ENCODE results near the gene SORCS2. TPM values are rescaled to one million over a fixed set of nuclear protein-coding genes. Genes with fewer than 3 reads are reported as not detected.
A peak's percentile ranks its signal among the peaks of the same experiment; 100 is the strongest.

The SORCS2 gene
- total RNA-seq, 1 donor = 0.27 TPM

DNA sequence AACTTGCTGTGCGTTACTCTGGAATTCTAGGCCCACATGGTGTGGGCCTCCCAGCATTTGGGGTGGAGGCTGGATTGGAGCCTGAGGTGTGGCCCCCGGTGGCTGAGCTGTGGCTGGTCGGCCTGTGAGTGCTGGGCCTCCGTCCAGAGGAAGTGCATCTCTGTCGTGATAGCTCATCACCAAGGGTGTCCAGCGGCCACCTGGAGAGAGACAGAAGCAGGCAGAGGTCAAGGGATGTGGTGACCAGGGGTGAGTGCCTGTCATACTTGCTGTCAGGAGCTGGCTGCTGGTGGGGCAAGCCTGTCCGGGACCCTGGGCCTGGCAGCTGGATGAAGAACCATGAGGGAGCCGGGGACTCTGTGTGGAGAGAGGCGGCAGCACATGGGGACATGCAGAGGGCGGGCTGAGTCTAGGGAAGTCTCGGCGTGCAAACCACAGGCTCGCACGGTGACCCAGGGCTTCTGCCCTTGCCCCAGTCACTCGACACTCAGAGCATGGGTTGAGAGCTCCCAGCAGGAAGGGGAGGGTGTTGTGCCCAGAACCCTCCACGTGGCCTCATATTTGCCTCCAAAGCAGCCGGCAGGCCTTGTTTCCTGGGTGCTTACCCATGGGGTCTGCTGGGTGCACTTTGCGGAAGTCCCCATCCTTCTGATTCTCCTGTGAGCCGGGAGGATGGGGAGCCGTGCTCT, 6.2 kb downstream of the SORCS2 start:
- DNase-seq (ENCODE audit: low read depth) = no peak
- no peak overlapping the region for H3K4me3 ChIP-seq (ENCODE audit: low read depth, low read length)
- TF ChIP-seq, protein P1, sequence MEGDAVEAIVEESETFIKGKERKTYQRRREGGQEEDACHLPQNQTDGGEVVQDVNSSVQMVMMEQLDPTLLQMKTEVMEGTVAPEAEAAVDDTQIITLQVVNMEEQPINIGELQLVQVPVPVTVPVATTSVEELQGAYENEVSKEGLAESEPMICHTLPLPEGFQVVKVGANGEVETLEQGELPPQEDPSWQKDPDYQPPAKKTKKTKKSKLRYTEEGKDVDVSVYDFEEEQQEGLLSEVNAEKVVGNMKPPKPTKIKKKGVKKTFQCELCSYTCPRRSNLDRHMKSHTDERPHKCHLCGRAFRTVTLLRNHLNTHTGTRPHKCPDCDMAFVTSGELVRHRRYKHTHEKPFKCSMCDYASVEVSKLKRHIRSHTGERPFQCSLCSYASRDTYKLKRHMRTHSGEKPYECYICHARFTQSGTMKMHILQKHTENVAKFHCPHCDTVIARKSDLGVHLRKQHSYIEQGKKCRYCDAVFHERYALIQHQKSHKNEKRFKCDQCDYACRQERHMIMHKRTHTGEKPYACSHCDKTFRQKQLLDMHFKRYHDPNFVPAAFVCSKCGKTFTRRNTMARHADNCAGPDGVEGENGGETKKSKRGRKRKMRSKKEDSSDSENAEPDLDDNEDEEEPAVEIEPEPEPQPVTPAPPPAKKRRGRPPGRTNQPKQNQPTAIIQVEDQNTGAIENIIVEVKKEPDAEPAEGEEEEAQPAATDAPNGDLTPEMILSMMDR (IDR thresholded peaks at IDR 0.05; ENCODE audit: insufficient read depth, low read length) = no peak

DNA sequence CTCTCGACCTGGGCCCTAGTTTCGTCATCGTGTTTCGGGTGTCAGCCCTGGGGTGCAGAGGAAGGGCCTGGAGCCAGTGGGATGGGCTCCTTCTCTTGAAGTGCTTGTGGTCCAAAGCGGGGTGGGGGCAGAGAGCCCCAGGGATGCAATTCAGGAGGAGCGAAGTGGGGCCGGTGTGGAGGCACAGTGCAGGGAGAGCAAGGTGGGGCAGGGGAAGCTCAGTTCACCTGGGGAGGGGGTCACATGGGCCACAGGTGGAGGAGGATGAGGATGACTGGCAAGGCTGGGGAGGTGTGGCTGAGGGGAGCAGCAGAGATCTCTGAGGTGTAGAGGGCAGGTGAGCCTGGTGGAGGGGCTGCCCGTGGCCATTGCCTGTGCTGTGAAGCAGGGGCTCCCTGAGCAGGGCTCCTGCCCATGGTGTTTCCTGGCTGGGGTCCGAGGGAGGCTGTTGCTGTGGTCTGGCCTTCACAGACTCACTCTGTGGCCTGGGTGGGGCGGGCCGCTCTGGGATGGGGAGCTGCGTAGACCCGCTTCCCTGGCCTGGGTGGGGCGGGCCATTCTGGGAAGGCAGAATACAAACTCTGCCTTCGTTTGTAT, 6.9 kb downstream of the SORCS2 start:
- TF ChIP-seq, protein P1 (IDR thresholded peaks at IDR 0.05; ENCODE audit: insufficient read depth, low read length) = no peak
- no peak overlapping the region for H3K4me3 ChIP-seq (ENCODE audit: low read depth, low read length)
- DNase-seq (ENCODE audit: low read depth) = no peak

DNA sequence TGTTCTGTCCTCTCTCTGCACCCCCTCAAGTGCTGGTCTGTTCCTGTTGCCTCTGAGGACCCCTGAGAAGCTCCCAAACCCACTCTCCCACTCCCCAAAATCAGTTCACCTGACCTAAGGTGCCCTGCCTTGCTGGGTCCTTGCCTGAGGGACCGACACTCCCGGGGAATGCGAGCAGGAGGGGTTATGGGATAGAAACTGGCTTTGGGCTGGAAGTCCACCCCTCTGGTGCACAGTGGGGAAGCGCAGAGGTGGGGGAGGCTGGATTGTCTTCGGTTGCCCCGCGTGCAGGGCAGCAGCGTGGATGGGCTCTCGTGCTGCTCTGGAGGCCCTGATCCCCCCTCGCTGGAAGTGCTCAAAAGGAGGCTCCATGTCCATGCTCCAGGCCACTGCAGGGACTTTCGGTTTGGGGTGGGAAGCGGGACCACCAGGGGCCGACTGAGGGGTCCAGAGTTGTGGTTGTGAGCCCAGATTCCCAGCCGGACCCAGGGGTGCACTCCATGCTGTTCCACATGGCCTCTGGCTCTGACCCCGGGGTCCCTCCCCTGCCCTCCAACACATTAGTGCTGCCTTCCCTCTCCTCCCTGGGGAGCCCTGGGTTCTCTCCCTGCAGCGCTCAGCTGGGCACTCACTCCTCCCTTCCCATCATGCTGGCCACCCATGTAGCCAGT, 7.6 kb downstream of the SORCS2 start:
- H3K4me3 ChIP-seq (ENCODE audit: low read depth, low read length) = no peak overlapping the region
- no peak for DNase-seq (ENCODE audit: low read depth)
- TF ChIP-seq, protein P1 (IDR thresholded peaks at IDR 0.05; ENCODE audit: insufficient read depth, low read length) = no peak

DNA sequence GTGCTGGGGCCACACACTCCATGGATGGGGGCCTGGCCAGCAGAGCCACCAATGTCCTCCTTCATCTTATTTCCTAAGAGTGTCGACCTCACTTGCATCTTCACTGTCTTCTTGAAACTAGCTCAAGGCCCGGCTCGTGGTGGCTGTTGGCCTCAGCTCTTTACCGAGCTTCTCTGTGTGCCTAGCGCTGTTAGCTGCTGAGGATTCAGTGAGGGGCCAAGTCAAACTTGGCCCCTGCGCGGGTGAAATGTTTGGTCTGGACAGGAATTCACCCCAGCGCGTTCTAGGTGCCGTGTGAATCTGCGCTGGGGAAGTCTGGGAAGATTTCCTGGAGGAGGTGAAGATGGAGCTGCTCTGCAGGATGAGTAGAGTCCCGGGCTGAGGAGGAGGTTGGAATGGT, 8.5 kb downstream of the SORCS2 start:
- TF ChIP-seq, protein P1 (IDR thresholded peaks at IDR 0.05; ENCODE audit: insufficient read depth, low read length) = no peak
- no peak overlapping the region for H3K4me3 ChIP-seq (ENCODE audit: low read depth, low read length)
- DNase-seq (ENCODE audit: low read depth) = no peak

DNA sequence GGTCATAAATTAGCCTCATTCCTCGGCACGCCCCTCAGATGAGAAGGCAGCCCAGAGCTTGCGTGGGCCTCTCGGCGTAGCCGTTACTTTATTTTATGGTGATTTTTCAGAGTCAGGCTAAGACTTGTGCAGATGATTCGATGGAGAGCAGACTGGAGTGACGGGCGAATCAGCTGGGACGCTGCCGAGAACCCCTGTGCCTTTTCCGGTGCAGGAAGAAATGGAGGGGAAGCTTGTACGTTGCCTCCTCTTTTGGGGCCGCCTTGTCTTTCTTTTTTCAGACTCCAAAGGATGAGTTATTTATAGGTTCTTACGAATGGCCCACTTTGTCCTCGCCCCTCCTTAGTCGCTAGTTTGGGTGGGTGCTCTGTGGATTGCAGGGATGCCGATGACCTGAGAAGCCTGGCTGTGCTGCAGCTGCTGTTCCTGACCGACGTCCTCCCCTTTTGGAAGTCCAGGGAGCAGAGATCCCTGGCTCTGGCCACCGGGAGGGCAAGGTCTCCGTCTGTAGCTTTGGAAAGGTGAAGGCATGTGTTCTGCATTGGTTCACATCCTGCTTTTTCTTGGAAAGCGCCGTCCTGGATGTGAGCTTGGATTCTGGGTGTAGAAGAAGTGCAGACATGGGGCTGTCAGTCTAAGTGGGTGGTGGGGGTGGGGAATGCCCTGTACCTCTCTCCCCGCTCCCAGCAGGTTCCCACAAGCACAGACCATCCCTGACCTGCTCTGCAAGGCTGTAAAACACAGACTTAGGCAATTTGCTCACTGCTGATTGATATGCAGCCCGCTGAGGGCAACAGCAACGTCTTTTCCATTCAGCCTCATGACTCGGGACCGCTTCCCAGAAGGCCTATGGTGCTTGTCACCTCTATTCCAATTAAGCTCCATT, 9.3 kb downstream of the SORCS2 start:
- TF ChIP-seq, protein P1 (IDR thresholded peaks at IDR 0.05; ENCODE audit: insufficient read depth, low read length) = no peak
- DNase-seq (ENCODE audit: low read depth) = no peak
- H3K4me3 ChIP-seq (ENCODE audit: low read depth, low read length) = no peak overlapping the region

DNA sequence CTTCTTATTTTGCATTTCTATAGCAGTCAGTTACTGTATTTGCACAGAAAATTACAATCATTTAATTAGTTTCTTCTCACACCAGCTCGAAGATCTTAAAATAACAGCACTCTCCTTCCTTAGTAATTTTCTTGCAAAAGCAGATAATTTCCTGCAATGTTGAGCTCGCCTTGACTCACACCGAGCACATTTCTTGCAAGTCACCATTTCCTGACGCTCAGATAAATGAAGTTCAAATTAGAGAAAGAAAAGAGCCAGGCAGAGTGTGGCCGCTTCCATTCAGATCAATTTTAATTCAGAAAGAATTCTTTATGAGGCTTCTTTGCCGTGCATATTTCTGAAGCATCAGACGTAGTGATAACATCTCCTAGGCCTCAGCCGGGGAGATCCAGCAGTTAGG, 10.1 kb downstream of the SORCS2 start:
- TF ChIP-seq, protein P1 (IDR thresholded peaks at IDR 0.05; ENCODE audit: insufficient read depth, low read length) = no peak
- DNase-seq (ENCODE audit: low read depth) = peak; percentile 43
- no peak overlapping the region for H3K4me3 ChIP-seq (ENCODE audit: low read depth, low read length)
